Measurements from ENCODE around the gene SCN8A.
A peak's percentile ranks its signal among the peaks of the same experiment; 100 is the strongest.
"Not testable (repeated sequence)": the region's sequence is repeated elsewhere in the genome, so short reads cannot be mapped to it uniquely, and the experiment has no call there.

Gene SCN8A

DNA sequence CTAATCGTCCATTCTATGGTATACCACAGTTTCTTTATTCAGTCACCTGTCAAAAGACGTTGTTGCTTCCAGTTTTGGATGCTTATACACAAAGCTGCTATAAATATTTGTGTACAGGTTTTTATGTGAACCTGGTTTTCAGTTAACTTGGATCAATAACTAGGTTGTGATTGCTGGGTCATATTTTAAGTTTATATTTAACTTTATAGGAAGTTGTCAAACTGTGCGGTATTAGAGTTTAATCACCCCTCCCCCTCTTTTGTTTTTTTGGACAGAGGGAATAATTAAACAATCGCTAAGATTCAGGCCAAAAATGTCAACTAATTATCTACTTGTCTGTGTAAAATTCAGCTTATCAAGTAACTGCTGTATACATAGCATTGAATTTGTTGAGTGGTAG is 34.3 kb downstream of the SCN8A start:
- DNase-seq (ENCODE audit: low spot score), result no peak

DNA sequence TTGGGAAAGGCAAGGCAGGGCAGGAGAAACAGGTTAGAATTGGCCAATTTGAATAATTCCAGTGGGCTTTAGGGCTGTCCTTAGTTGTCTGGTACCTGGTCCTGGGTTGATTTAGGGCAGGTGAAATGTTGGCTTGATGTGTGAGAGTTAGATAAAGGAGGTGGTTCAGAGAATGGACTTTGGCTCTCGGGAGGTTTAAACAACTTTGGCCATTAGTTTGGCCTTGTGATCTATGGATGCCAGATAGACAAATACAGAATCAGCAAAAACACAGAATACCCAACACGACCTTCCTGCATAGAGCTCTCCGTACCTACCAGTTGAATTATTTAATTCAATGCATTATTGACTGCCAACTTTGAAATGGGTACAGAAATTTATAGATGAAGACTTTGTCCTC is 35.1 kb downstream of the SCN8A start:
- DNase-seq (ENCODE audit: low spot score), result no peak

DNA sequence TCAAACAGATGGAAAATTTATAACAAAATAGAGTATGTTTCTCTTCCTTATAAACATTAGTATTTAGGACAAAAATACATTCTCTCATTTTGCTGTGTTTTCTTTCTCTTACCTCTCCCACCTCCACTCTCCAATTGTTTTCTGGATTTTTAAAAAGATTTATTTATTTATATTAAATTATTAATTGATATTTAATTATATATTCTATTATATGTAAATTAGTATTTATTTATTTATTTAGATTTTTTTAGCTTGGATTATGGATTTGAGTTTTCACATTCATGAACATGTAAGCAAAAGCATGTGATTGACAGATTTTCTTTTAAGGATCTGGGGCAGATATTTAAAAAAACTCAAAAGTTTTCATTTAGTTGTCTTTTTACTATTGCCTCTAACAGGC is 35.6 kb downstream of the SCN8A start:
- DNase-seq (ENCODE audit: low spot score), result no peak

DNA sequence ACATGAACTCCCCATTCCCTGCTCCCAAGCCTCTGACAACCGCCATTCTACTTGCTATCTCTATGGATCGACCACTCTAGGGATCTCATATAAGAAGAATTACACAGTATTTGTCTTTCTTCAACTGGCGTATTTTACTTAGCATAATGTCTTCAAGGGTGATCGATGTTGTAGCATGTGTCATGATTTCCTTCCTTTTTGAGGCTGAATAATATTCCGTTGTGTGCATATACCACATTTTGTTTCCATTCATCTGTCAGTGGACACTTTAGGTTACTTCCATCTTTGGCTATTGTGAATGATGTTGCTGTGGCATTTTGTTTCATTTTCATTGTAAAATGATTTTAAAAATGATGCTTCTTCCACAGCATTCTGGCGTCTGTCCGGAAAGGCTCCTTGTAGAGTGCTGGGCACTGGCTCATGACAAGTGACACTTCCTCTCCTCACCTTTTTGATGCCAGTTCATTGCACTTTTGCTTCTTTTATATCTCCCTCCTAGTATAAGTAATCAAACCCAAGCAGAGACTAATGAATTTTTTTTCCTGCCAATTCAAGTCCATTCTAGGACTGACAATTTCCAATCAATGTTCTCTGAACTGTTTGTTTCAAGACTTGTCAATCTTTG is 39.3 kb downstream of the SCN8A start:
- DNase-seq (ENCODE audit: low spot score), result peak; percentile 55

DNA sequence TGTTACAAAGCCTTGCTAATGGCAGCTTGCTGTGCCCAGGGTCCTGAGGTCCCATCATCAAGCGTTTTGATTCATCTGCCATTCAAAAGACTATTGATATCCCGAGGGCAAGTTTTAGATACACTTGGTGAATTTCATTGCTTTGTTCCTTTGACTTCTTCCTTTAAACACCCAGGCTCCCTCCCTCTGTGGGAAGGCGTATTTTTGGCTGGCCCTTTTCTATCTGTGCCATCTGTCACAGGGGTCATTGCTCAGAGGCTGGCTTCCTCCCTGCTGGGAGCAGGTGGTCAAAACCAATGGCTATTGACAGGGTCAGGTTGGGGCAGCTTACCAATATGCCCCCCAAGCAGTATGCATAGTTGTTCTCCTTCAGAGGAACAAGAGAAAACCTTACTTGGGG is 40.0 kb downstream of the SCN8A start:
- peak; percentile 75 for DNase-seq (ENCODE audit: low spot score)

DNA sequence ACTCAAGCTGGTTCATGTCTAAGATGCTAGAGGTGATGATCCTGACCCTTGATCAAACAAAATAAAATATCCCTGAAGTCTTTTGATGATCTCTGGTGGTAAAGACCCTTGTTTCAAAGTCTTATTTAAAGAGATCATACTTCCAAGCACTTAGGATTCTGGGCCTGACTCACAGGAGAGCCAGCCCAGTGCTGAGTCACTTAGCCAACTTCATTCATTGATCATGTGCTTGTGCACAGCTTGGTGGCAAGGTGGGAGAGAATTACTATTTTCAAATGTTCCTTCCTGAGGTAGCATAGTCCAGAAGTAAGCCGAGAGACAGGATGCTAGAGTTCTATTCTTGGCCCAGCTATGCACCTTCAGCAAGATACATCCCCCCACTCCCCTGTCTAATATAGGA is 40.6 kb downstream of the SCN8A start:
- DNase-seq (ENCODE audit: low spot score), result peak; percentile 42

DNA sequence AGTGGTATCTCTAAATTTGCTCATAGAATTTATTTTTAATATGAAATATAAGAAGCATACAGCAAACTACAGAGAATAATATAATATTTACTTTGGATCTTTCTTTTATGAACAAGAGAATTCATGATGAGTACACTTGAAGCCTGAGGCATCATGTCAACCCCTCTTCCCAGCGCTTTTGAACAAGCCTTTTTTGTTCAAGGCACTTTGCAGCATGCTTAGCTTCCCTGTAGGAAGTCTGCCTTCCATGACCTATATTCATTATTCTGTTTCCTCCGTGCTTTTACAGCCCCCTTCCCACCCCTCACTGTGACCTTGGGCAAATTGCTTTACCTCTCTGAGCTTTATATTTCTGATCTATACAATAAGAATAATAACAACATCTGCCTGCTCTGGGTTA is 41.6 kb downstream of the SCN8A start:
- DNase-seq (ENCODE audit: low spot score), result peak; percentile 46

DNA sequence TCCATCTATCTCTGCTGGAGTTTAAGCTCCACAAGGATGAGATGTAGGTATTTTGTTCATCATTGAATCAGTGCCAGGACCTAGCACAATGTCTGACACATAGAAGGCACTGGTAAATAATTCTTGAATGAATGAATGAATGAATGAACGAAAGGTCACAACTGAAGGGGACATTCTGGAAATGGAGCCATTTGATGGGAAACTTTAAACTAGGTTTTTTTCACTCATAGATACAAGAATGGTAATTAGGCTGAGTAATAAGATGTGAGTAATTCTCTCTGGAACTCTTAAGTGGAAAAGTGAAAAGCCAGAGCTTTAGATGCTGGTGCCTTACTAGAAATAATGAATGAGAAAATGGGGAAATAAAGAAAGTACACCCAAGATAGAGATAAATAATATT is 44.3 kb downstream of the SCN8A start:
- peak; percentile 31 for DNase-seq (ENCODE audit: low spot score)

DNA sequence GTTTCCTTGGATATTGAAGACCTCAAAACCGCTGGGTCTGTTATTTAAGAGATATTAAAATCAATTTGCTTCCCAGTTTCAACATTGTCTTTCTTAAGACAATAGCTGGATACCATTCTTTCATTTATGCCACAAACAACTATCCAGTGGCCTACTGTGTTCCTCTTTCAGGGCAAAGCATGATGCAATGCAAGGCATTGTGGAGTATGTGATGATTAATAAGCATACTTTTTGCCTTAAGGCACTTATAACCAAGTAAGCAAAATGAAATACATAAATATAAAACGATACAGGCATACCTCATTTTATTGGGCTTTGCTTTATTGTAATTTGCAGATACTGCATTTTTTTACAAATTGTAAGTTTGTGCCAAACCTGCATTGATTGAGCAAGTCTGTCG is 45.5 kb downstream of the SCN8A start:
- no peak for DNase-seq (ENCODE audit: low spot score)

DNA sequence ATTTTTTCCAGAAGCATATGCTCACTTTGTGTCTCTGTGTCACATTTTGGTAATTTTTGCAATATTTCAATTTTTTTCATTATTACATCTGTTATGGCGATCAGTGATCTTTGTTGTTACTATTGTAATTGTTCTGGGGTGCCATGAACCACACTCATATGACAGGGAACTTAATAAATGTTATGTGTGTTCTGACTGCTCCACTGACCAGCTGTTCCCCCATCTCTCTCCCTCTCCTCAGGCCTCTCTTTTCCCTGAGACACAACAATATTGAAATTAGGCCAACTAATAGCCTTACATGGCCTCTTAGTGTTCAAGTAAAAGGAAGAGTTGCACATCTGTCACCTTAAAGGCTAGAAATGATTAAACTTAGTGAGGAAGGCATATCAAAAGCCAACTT is 46.0 kb downstream of the SCN8A start:
- no peak for DNase-seq (ENCODE audit: low spot score)

DNA sequence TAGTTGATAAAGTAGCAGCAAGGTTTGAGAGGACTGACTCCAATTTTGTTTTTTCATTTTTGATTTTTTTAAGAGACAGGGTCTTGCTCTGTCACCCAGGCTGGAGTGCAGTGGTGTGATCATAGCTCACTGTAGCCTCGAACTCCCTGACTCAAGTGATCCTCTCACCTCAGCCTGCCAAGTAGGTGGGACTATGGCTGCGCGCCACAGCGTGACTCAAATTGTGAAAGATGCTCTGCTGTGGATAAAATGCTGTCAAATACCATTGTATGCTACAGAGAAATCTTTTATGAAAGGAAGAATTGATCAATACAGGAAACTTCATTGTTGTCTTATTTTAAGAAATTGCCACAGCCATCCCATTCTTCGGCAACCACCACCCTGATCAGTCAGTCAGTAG is 48.3 kb downstream of the SCN8A start:
- no peak for DNase-seq (ENCODE audit: low spot score)

DNA sequence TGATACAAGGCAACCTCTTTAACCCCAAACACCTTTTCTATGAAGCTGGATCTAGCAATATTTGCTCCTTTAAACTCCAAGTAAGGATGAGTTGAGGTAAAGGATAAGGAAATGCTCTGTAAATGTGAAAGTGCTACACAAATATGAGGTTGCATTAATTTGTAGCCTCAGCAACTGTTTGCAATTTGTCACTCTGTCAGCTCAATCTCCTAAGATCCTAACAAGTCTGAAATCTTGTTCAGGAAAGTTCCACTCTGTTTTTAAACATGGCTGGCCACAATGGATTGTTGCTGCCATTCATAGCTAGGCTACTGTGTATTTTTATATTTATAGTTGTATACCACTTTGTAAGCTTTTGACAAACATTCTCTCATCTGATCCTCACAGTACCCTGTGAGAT is 51.3 kb downstream of the SCN8A start:
- DNase-seq (ENCODE audit: low spot score), result no peak

DNA sequence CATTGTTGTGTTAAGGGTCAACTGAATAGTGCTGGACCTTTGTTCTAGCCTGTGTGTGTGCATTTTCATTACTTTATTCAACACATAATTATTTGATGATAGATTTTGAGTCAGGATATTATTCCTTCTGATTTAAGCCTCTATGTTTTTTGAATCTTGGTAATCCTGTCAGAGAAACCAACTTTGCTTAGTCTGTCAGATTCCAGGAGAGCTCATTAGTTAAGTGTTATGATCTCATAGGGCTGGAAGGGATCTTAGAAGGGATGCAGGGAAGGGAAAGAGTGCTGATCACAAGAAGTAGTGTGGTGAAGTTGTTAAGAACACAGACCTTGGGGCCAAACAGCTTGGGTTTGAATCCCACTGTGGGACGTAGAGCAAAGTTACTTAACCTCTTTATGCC is 52.9 kb downstream of the SCN8A start:
- DNase-seq (ENCODE audit: low spot score), result no peak

DNA sequence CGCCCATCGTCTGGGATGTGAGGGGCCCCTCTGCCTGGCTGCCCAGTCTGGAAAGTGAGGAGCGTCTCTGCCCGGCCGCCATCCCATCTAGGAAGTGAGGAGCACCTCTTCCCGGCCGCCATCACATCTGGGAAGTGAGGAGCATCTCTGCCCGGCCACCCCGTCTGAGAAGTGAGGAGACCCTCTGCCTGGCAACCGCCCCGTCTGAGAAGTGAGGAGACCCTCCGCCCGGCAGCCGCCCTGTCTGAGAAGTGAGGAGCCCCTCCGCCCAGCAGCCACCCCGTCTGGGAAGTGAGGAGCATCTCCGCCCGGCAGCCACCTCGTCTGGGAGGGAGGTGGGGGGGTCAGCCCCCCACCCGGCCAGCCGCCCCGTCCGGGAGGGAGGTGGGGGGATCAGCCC is 53.7 kb downstream of the SCN8A start:
- not testable (repeated sequence) for DNase-seq (ENCODE audit: low spot score)

DNA sequence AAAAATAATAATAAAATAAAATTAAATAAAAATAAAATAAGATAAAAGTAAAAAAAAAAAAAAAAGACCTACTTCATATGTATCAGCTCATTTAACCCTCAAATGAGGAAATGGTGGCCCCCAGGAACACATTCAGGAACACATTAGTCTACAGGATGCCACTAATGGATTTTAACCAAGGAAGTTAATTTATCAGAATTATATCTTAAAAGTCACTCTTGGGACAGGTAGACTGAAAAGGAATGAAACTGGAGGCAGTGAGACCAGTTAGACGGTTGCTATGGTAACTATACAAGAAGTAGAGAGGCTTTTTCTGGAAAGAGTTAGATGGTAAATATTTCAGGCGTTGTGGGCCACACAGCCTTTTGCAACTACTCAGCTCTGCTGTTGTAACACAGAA is 54.9 kb downstream of the SCN8A start:
- no peak for DNase-seq (ENCODE audit: low spot score)

DNA sequence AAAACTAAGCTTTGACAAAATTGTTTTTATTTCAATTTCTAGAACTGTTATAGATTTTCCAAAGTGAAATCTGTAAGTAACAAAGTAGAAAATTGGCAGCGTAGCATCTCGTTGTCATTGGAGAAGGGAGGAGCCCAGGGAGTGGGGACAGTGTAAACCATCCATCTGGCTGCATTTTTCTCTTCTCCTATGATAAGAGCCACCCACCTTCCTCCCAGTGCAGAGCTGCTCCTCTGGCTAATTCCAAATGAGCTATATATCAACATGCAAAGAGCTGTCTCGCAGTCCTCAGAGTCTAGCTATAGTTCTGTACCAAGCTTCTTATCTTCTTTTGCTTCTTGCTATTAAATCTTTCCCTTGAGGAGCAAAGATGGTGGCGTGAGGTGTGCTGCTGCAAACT is 56.6 kb downstream of the SCN8A start:
- DNase-seq (ENCODE audit: low spot score), result no peak

DNA sequence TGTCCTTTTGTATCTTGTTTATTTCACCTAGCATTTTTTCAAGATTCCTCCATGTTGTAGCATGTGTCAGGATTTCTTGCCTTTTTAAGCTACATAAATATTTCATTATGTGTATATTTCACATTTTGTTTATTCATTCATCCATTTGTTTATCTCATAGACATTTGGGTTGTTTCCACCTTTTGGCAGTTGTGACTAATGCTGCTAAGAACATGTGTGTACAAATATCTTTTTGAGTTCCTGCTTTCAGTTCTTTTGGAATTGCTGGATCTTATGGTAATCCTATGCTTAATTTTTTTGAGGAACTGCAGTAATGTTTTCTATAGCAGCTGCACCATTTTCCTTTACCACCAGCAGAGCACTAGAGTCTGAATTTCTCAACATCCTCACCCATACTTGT is 62.4 kb downstream of the SCN8A start:
- DNase-seq (ENCODE audit: low spot score), result no peak

DNA sequence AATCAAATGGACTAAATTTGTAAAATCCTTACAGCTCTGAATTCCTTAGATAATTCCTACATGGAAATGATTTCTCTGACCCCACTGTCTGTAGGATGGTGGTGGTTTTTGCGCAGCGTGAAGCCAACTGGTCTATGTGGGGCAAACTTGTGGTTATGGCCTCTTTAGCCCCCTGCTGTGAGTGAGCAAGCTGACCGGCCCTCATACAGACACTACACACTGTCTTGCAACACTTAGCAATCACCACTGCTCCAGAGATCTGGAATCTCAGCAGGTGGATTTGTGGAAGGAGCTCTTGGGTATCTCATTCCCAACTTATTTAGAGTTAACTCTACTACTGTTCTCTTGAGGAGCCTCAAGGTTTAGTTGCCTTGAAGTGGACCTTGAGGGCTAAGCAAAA is 70.2 kb downstream of the SCN8A start:
- no peak for DNase-seq (ENCODE audit: low spot score)

DNA sequence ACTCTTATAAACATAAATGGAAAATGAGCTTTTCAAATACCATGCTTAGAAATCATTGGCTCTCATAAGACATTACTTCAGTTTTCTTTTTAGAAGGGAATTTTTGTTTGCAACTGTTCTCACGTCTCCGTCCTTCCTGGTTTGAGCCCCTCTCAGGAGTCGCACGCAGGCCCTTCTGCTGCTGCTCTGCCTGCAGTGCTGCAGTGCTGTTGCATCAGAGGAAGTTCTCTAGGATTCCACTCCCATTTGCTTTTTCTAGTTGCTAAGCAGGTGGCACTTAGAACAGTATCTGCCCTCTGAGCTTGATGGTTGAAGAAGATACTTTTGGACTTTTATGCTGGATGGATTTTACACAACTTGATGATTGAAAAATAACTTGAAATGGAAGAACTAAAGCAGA is 70.8 kb downstream of the SCN8A start:
- DNase-seq (ENCODE audit: low spot score), result peak; percentile 35

DNA sequence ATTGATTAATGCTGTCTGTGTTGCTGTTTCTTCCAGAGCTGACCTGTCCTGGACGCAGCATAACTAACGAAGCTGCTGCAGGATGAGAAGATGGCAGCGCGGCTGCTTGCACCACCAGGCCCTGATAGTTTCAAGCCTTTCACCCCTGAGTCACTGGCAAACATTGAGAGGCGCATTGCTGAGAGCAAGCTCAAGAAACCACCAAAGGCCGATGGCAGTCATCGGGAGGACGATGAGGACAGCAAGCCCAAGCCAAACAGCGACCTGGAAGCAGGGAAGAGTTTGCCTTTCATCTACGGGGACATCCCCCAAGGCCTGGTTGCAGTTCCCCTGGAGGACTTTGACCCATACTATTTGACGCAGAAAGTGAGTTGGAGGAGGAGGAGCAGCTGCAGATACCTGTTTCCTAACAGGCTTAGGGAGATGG is 71.7 kb downstream of the SCN8A start:
- DNase-seq (ENCODE audit: low spot score), result no peak

DNA sequence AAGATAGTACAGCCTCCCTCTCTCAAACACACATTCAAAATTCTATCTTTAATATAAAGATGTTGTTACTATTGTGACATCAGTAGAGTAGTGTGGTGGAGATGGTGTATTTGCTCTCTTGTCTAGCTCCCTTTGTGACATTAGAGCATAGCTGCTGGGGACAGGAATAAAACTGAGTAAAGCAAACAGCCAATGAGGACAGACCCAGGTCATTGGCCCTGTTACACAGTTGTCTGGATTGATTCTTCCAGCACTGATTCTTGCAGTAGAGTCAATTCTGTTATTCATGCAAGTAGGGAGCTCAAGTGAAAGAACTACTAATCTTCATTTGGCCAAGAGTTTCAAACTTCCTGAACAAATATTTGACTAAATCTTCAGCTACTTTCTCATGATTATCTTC is 72.4 kb downstream of the SCN8A start:
- DNase-seq (ENCODE audit: low spot score), result no peak

DNA sequence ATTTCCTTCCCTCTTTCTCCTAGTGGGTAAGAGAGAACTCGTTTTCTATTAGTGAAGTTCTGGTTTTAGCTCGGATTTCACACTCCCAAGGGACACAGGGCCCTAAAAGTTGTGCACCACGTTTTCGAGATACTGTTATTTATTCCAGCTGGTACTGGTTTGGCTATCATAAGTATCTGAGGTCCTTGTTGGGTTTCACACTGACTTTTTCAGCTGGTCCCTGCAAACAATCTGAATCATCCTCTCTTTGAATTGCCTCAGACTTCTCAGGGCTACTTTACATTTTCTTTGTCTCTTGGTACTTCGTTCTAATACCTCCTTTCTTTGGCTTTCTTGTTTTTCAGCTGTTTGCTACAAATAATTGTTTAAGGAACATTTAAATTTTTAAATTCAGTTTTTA is 75.7 kb downstream of the SCN8A start:
- DNase-seq (ENCODE audit: low spot score), result no peak

DNA sequence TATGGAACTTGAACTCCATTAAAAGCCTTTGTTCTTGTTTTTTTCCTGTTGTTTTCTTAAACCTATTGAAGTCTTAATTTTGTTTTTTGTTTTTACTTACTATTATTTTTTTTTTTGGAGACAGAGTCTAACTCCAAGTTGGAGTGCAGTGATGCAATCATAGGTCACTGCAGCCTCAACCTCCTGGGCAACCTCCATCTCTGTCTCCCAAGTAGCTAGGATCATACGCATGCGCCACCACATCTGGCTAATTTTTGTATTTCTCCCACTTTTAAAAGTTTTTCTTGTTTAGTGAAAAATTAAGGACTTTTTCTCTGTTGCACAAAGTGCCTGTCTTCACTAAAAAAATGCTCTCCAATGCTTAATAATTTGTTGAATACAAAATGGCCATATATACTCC is 76.2 kb downstream of the SCN8A start:
- DNase-seq (ENCODE audit: low spot score), result no peak

DNA sequence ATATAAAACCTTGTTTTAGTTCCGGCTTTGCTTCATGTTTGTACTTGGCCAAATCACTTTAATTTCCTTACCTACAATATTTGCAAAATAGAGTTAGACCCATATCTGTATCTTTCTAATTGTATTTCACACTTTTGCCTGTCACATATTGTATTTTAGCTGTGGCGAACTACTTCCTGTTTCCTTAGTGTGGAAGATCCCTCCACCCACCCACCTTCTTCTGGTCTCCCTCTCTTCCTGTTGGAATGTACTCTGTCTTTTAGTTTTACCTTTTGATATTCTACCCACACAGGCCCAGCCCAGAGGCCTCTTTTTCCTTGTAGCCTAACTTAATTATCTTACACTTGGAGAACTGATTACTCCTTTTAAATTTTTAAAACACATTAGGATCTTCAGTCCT is 78.2 kb downstream of the SCN8A start:
- no peak for DNase-seq (ENCODE audit: low spot score)

DNA sequence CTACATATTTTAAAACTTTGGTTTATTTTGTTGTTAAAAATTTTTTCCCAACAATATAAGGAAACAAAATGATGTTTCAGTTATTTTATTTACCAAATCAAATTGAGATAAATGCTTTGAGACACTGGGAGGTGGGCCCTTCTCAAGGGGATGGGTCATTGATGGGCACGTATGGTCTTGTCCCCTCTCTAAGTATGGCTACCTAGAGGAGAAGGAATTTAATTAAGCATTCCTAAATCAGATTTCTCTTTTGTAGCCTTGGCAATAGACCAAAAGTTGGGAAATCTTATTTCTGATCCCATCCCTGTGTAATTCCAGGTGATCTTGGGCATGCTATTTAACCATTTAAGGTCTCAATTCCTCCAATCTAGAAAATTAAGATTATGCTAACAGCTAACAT is 79.0 kb downstream of the SCN8A start:
- no peak for DNase-seq (ENCODE audit: low spot score)
